GM04504 (cell line): Measurements from ENCODE around the gene CST7.

ENCODE experiments used
- DNase-seq: peaks from one replicate; pipeline ENCODE4 v3.0.0-alpha.2; 2012; ENCODE audit warnings: low read depth

CST7 gene

GRCh38 chr20:24950836-24951525, 1.9 kb downstream of the CST7 start:
- no peak for DNase-seq

- DNase-seq, result no peak
Observed at GRCh38 chr20:24951536-24952083, 2.5 kb downstream of the CST7 start.

- no peak for DNase-seq
Observed at GRCh38 chr20:24952376-24953208, 3.5 kb downstream of the CST7 start.

DNA sequence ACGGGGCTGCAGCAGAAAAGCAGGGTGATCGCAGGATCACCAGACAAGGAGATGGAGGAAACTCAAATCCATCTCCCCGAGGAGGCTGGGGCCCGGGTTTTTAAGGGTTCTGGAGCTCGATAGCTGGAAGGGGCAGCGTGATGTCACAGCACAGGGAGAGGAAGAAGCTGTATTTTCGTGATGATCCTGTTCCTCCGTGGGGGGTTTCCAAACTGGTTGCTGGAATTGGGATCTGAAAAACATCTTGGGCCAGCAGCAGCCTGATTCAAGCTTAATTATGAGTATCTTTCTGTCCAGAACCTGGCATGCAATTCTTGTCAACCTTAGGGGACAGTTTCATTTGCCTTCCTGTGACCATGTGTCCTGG, 4.1 kb downstream of the CST7 start:
- no peak for DNase-seq

- DNase-seq, result no peak
Observed at GRCh38 chr20:24953621-24954133, 4.6 kb downstream of the CST7 start.

- no peak for DNase-seq
Observed at GRCh38 chr20:24954151-24954550, 5.1 kb downstream of the CST7 start.

GRCh38 chr20:24954566-24954965, 5.5 kb downstream of the CST7 start:
- DNase-seq, result no peak

- DNase-seq, result no peak
Observed at GRCh38 chr20:24955045-24955444, 6.0 kb downstream of the CST7 start.

DNA sequence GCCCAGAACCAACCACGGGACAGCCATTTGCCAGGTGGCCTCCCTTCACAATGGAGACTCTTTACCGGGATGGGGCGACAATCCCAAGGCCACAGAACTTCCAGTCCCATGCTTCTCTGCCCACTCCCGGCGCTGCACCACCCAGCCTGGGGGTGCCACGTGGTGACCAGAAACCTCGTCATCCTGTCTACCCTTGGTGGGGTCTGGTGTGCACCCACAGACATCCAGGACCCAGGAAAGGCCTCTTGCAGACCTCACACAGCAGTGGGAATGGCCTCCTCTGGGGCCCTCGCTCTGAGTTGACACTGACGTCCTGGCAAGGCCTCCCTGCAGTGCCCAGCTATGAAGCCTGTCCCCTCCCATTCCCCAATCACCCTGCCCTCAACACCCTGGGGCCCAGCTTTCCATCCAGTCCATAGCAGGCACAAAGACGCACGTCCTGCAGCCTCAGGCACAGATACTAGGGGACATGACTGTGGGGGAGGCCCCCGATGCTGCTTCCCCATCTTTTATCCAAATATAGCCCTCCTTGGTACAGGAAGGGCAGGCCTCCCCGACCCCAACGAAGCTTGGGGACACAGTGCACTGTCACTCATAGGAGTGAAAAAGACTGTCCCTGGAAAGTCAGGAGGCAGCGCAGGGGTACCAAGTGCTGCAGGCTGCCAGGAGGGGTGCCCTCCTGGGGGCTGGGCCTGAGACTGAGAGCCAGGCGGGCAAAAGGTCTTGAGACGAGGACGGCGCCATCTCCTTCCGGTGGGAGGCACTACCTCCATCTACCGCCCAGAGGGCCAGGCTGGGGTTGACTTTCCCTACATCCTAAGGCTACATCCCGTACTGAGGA, 7.2 kb downstream of the CST7 start:
- no peak for DNase-seq

DNA sequence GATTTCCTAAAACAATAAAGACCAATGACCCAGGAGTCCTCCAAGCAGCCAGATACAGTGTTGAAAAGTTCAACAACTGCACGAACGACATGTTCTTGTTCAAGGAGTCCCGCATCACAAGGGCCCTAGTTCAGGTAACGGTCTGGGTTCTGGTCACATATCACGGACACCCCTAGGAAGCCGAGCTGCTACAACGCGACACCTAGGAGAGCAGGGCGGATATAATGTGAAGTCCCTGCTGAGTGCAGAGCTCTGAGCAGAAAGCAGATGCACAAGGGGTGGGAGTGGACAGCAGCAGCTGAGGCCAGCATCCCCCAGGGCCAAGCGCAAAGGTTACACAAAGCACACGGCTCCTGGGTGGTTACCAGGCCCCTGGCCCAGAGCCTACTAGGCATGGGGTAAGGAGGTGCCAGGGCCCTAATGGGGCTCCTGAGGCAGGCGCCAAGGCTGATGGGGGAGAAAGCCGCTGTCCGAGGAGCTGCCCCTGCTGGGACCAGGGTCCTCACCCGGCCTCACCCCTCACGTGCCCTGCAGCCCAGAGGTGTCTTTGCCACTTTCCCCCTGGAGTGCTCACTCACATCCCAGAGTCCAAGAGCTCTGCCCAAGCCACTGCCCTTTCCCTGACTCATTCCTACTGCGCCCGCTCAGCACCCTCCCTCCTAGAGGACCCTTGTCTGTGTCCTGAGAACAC, 8.4 kb downstream of the CST7 start:
- DNase-seq, result no peak

DNA sequence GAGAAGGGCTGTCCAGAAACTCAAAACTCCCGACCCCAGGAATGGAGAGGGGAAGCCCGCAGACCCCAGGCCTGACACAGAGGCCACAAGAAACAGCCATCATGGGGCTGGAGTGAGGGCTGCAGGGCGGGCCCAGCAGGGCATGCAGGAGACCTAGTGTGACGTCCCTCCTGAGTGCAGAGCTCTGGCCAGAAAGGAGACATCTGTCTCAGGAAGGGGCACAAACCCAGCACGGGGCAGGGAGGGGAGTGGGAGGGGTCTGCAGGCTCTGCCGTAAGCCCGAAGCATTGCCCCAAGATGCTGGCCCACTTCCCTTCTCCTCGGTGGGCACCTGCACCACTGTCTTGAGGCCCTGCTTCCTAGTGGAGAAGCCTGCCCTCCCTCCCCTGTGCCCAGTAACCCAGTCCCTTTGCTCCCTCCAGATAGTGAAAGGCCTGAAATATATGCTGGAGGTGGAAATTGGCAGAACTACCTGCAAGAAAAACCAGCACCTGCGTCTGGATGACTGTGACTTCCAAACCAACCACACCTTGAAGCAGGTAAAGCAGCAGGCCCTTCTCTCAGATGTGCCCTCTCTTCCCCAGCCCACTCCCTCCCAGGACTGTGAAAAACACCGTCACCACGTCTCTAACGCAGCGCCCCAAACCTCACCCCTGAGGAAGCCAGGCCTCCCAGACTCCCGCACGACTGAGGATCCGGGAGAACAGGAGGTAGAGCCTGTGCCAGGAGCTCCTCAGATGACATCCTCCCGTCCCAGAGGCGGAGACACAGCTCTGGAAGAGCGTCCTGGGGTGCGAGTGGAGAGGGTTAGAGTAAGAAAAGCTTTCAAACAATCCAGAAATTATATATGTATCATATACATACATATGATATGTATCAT, 9.7 kb downstream of the CST7 start:
- no peak for DNase-seq

GRCh38 chr20:24959591-24960301, 10.7 kb downstream of the CST7 start:
- no peak for DNase-seq

- DNase-seq, result no peak
Observed at GRCh38 chr20:24960302-24960801, 11.3 kb downstream of the CST7 start.

DNA sequence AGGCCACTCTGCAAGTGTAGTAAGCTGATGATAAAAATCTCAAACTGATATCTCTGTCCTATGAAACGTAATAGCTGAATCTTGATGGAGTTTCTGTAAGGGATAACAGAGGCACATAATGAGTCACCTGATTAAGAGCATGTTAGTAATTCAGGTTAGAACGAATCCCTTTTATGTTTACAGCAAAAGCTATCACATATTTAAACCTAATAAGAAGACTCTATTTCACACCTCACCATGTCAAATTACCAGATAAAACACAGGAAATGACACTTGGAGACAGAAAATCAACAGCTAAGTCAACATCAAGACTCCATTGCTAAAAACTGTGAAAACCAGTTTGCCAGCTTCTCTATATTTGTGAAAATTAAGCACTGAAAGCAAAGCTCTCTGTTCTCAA, 11.8 kb downstream of the CST7 start:
- no peak for DNase-seq

GRCh38 chr20:24961384-24962181, 12.5 kb downstream of the CST7 start:
- DNase-seq, result no peak

- no peak for DNase-seq
Observed at GRCh38 chr20:24962182-24962492, 13.1 kb downstream of the CST7 start.

DNA sequence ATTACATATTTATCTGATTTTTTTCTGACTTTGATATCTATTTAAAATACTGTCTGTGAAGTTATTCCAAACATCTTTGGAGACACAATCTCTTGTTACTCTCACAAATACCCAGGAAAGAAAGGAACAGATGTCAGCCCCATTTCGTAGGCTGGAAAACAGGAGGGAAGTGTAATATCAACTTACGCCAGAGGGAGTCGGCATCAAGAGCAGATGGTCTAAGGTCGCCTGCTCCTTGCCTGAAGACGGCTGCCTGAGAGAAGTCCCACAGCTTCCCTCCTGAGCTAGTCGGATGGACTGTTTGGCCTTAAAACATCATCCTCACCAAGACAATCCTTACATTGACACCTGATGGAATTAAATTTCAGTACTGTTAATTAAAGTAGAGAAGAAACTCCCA, 13.4 kb downstream of the CST7 start:
- DNase-seq, result no peak

DNA sequence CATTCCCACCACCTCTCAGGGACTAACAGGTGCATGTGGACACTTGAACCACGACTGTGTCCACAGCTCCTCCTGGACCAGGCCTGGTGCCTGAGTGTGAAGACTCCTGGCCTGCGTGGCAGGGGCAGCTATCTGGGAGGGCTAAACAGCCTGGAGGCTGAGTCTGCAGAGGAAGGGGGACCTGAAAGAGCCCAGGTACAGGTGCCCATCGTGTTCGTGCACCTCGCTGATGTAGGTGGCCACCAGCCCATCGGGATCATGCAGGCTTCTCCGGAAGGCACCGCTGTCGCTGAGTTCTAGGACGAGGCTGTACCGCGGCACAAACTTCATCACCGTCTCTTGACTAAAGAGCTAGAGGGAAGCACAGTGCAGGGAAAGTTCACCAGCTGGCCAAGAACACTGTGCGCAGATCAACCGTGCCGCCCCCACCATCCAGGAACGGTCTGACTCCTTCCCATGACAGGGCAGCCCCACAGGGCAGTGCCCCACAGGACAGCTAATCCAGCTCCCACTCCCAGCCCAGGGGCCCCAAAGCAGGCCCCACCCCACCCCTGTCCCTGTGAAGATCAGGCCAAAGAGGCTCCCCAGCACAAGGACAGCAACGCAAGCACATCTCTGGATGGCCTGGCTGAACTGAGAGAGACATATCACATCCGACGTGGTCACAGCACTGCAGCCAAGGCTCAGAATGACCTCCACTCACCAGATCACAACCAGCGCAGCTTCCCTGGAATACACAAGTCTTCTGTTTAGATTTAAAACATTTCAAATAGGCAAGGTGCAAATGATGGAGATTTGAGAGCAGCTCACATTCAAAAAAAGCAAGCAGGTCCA, 14.8 kb downstream of the CST7 start:
- no peak for DNase-seq
